Testis (tissue), 3 donors: ENCODE data around the gene CEP63. TPM values are rescaled to one million over a fixed set of nuclear protein-coding genes. Genes with fewer than 3 reads are reported as not detected.

Source experiments
- DNase-seq: peaks from one replicate; pipeline ENCODE4 v3.0.0-alpha.2; 2019
- H3K27ac ChIP-seq, 2 donors: fragments of 200-600 bp; sonication (generic); one replicate each; pipeline ENCODE4 v1.5.1; 2019
- H3K27me3 ChIP-seq: fragments of 200-600 bp; sonication (generic); one replicate; pipeline ENCODE4 v1.5.1; 2019
- H3K36me3 ChIP-seq: fragments of 200-600 bp; sonication (generic); one replicate; pipeline ENCODE4 v1.5.1; 2017; ENCODE audit warnings: low read depth; ENCODE audit errors: missing control alignments
- H3K4me1 ChIP-seq: fragments of 200-600 bp; sonication (generic); one replicate; pipeline ENCODE4 v1.5.1; 2019
- H3K4me3 ChIP-seq, 2 donors: fragments of 200-600 bp; sonication (generic); one replicate each; pipeline ENCODE4 v1.5.1; 2017 to 2019
- H3K9me3 ChIP-seq: fragments of 200-600 bp; sonication (generic); one replicate; pipeline ENCODE4 v1.5.1; 2017
- CTCF ChIP-seq, 3 experiments: fragments of 450-650 bp in 2 of 3; fragments of 200-600 bp in 1 of 3; sonication (generic) in 1 of 3; IDR thresholded peaks; one replicate each; pipeline ENCODE4 v1.5.1; 2016 to 2019; ENCODE audit warnings: antibody characterized with exemption in 3 of 3, mild to moderate bottlenecking in 2 of 3, moderate library complexity in 1 of 3
- POLR2A ChIP-seq: fragments of 450-650 bp; IDR thresholded peaks from one replicate; pipeline ENCODE4 v1.6.1; 2017; ENCODE audit warnings: antibody characterized with exemption, mild to moderate bottlenecking, moderate library complexity
- WGBS, 2 donors: methylation state at CpG; one replicate each; pipeline ENCODE4 v1.1.5; 2018; 5-methylcytosine and 5-hydroxymethylcytosine counted together
- intact Hi-C: fragments of 100-400 bp; cut with DNase I; formaldehyde crosslinking; loops from one replicate; pipeline ENCODE4 v1.15.1; 2023; ENCODE audit warnings: low total_unique reads
- polyA plus RNA-seq: library from polyadenylated mRNA; stranded (reverse); fragments of 350-450 nt; fragmentation: Illumina TruSeq; extraction: RNeasy Lipid Tissue Mini Kit (QIAGEN cat#74804); gene quantifications from one replicate; pipeline ENCODE4 v1.2.3, GENCODE V29; 2014; ENCODE audit warnings: low read depth, low replicate concordance; ENCODE audit not compliant: insufficient read depth
- total RNA-seq, 2 donors: library from RNA; depleted of rRNA; stranded (reverse); fragments of >200 nt; gene quantifications; one replicate each; pipeline ENCODE4 v1.2.3, GENCODE V29; 2016

Gene CEP63
- total and polyA plus RNA-seq, 3 donors from 2014 or later, result 42.3 to 74.5 (median 45.5) TPM

- no peak for TF ChIP-seq CTCF (IDR thresholded peaks at IDR 0.05)
- no peak for TF ChIP-seq POLR2A
- intact Hi-C loops, result no loop called here
- no peaks in the 10 kb centered on the region for H3K36me3 ChIP-seq
- H3K4me3 ChIP-seq, result no peak overlapping the region
- H3K27ac ChIP-seq, result no peak overlapping the region
- H3K9me3 ChIP-seq, result no peaks in the 10 kb centered on the region
- no peaks in the 10 kb centered on the region for H3K27me3 ChIP-seq
- 74 to 95% methylated on average over 6 of the region's 6 CpGs for WGBS, 2 donors
- no peaks in the 10 kb centered on the region for H3K4me1 ChIP-seq
- no peak for DNase-seq
These were observed 127.2 kb downstream of the CEP63 start for GRCh38 chr3:134613006-134613520.

GRCh38 chr3:134614955-134615354 lies 129.1 kb downstream of the CEP63 start:
- no peak for DNase-seq

GRCh38 chr3:134615743-134616142 lies 129.9 kb downstream of the CEP63 start:
- no peak overlapping the region for H3K4me3 ChIP-seq
- H3K36me3 ChIP-seq, result no peaks in the 10 kb centered on the region
- TF ChIP-seq CTCF (IDR thresholded peaks at IDR 0.05) (no peak), POLR2A (no peak)
- H3K4me1 ChIP-seq, result no peaks in the 10 kb centered on the region
- intact Hi-C loops, result no loop called here
- H3K9me3 ChIP-seq, result no peaks in the 10 kb centered on the region
- H3K27ac ChIP-seq, result no peak overlapping the region
- no peak for DNase-seq
- WGBS, 2 donors, result 82 to 91% methylated on average over 5 of the region's 5 CpGs
- H3K27me3 ChIP-seq, result no peaks in the 10 kb centered on the region

More at GRCh38 chr3:134614955-134615354, 129.1 kb downstream of the CEP63 start:
- Histone ChIP-seq H3K27ac (no peak overlapping the region), H3K36me3 (no peaks in the 10 kb centered on the region), H3K27me3 (no peaks in the 10 kb centered on the region), H3K9me3 (no peaks in the 10 kb centered on the region), H3K4me3 (no peak overlapping the region), H3K4me1 (no peaks in the 10 kb centered on the region)
- TF ChIP-seq POLR2A (no peak), CTCF (IDR thresholded peaks at IDR 0.05) (no peak)
- intact Hi-C loops, result no loop called here
- WGBS, 2 donors, result 92 to 94% methylated on average over 4 of the region's 4 CpGs

GRCh38 chr3:134617608-134618477 lies 132.0 kb downstream of the CEP63 start:
- H3K27ac ChIP-seq, result no peak overlapping the region

More at GRCh38 chr3:134617608-134618477, 132.0 kb downstream of the CEP63 start:
- no peaks in the 10 kb centered on the region for H3K27me3 ChIP-seq
- TF ChIP-seq POLR2A (no peak), CTCF (IDR thresholded peaks at IDR 0.05) (no peak)
- 70 to 84% methylated on average over 5 to 7 of the region's 7 CpGs for WGBS, 2 donors
- no peaks in the 10 kb centered on the region for H3K36me3 ChIP-seq
- intact Hi-C loops, result no loop called here
- no peak for DNase-seq
- no peaks in the 10 kb centered on the region for H3K4me1 ChIP-seq
- H3K4me3 ChIP-seq, result no peak overlapping the region
- H3K9me3 ChIP-seq, result no peaks in the 10 kb centered on the region
